Spleen (tissue), 11 donors: ENCODE results near the gene LSM11. TPM values are rescaled to one million over a fixed set of nuclear protein-coding genes. Genes with fewer than 3 reads are reported as not detected.

Source experiments
- DNase-seq: peaks from one replicate; pipeline ENCODE4 v3.0.0-alpha.2; 2020
- H3K27ac ChIP-seq, 8 donors: fragments of 200-600 bp; sonication (generic) in 7 of 8; 1 replicate in 4 of 8; 2 replicates in 4 of 8; pipeline versions ENCODE4 v1.5.0 to v1.8.0; 2016 to 2021; ENCODE audit warnings: inconsistent platforms in 4 of 8, mild to moderate bottlenecking in 4 of 8, moderate library complexity in 1 of 8
- H3K27me3 ChIP-seq, 7 donors: fragments of 200-600 bp; sonication (generic) in 6 of 7; replicated peaks in 1 of 7; 1 replicate in 4 of 7; 2 replicates in 3 of 7; pipeline versions ENCODE4 v1.5.0 to v1.8.0; 2016 to 2021; ENCODE audit warnings: inconsistent platforms in 3 of 7, mild to moderate bottlenecking in 1 of 7
- H3K36me3 ChIP-seq, 6 donors: fragments of 200-600 bp; sonication (generic) in 5 of 6; 1 replicate in 4 of 6; 2 replicates in 2 of 6; pipeline versions ENCODE4 v1.5.0 to v1.8.0; 2016 to 2021; ENCODE audit warnings: inconsistent platforms in 2 of 6
- H3K4me1 ChIP-seq, 6 donors: fragments of 200-600 bp; sonication (generic) in 5 of 6; 1 replicate in 3 of 6; 2 replicates in 3 of 6; pipeline versions ENCODE4 v1.5.0 to v1.8.0; 2016 to 2021; ENCODE audit warnings: inconsistent platforms in 3 of 6
- H3K4me3 ChIP-seq, 8 donors: fragments of 200-600 bp; sonication (generic) in 7 of 8; 1 replicate in 4 of 8; 2 replicates in 4 of 8; pipeline versions ENCODE4 v1.5.0 to v1.8.0; 2016 to 2021; ENCODE audit warnings: inconsistent platforms in 4 of 8, mild to moderate bottlenecking in 4 of 8, moderate library complexity in 2 of 8
- H3K9me3 ChIP-seq, 8 donors: fragments of 200-600 bp; sonication (generic) in 7 of 8; 1 replicate in 4 of 8; 2 replicates in 4 of 8; pipeline versions ENCODE4 v1.5.0 to v1.8.0; 2016 to 2021; ENCODE audit warnings: inconsistent platforms in 4 of 8
- CTCF ChIP-seq, 11 experiments: fragments of 200-600 bp in 7 of 11; fragments of 450-650 bp in 4 of 11; sonication (generic) in 4 of 11; IDR thresholded peaks in 8 of 11; conservative IDR thresholded peaks in 3 of 11; 1 replicate in 7 of 11; 2 replicates in 4 of 11; pipeline versions ENCODE4 v1.4.0 to v1.8.0; 2016 to 2021; ENCODE audit warnings: antibody characterized with exemption in 11 of 11, inconsistent platforms in 4 of 11, mild to moderate bottlenecking in 1 of 11
- POLR2A ChIP-seq, 3 donors: fragments of 450-650 bp; IDR thresholded peaks; one replicate each; pipeline ENCODE4 v1.5.1; 2017; ENCODE audit warnings: antibody characterized with exemption in 3 of 3, mild to moderate bottlenecking in 1 of 3
- POLR2AphosphoS5 ChIP-seq, 3 donors: sonication (generic); formaldehyde crosslinking; IDR thresholded peaks; one replicate each; pipeline ENCODE4 v1.5.1; 2017; ENCODE audit warnings: antibody characterized with exemption in 3 of 3
- WGBS, 5 donors: extraction: QIAGEN DNeasy Blood & Tissue Kit in 3 of 5; methylation state at CpG; one replicate each; pipeline versions ENCODE4 v1.1.5 to v1.1.7; 2013 to 2018; 5-methylcytosine and 5-hydroxymethylcytosine counted together
- intact Hi-C: fragments of 100-400 bp; cut with DNase I; formaldehyde crosslinking; loops from one replicate; pipeline ENCODE4 v1.15.0; 2023; ENCODE audit warnings: low total_unique reads
- polyA plus RNA-seq, 3 donors: library from polyadenylated mRNA; stranded (reverse); fragments of 200-250 nt; gene quantifications; one replicate each; pipeline ENCODE4 v1.2.1, GENCODE V29; 2013
- total RNA-seq, 7 donors: library from RNA; depleted of rRNA in 3 of 7; stranded (reverse); fragments of >200 nt in 3 of 7; fragmentation: NEBNext Ultra II Directional in 4 of 7; extraction: Animal tissue kit (Norgen Biotek cat#: 25700) in 4 of 7; gene quantifications; one replicate each; pipeline versions ENCODE4 v1.1.0 to v1.2.1, GENCODE V29; 2016 to 2021
- donor health status: healthy with polysubstance abuse.
- donor health status: DM: no; HTN: no; CAD: no; lungs with moderate emphysema.
- donor health status: DM: no; HTN: no; CAD: no.
- donor health status: Bipolar disorder and iron deficiency.
- donor health status: healthy.
- donor health status: DM: no; HTN: no; CAD: no.
- donor health status: DM: yes; HTN: yes; CAD: no.

The LSM11 gene
- total and polyA plus RNA-seq, 10 donors, result 1.2 to 4.6 (median 3.2) TPM

GRCh38 chr5:157767689-157768088, 24.2 kb downstream of the LSM11 start:
- H3K4me3 ChIP-seq, result no peak overlapping the region
- H3K4me1 ChIP-seq, result no peaks in the 10 kb centered on the region
- no peaks in the 10 kb centered on the region for H3K27me3 ChIP-seq
- intact Hi-C loops, result no loop called here
- no peaks in the 10 kb centered on the region for H3K36me3 ChIP-seq
- 63 to 97% (median 83%) methylated on average over 3 of the region's 3 CpGs for WGBS, 5 donors
- no peak for DNase-seq
- peaks cover 0 to 7% (median 2%) of the 10 kb centered on the region in 8 donors for H3K9me3 ChIP-seq
- H3K27ac ChIP-seq, result no peak overlapping the region
- no peak for TF ChIP-seq CTCF (IDR thresholded peaks at IDR 0.05 in 8 of 11, conservative IDR thresholded peaks at IDR 0.05 in 3 of 11)
- TF ChIP-seq POLR2AphosphoS5 (IDR thresholded peaks at IDR 0.05), result no peak
- no peak for TF ChIP-seq POLR2A (IDR thresholded peaks at IDR 0.05)

- 88 to 94% (median 91%) methylated on average over 4 of the region's 4 CpGs for WGBS, 5 donors
- TF ChIP-seq POLR2A (IDR thresholded peaks at IDR 0.05) (no peak), CTCF (IDR thresholded peaks at IDR 0.05 in 8 of 11, conservative IDR thresholded peaks at IDR 0.05 in 3 of 11) (no peak), POLR2AphosphoS5 (IDR thresholded peaks at IDR 0.05) (no peak)
- Histone ChIP-seq H3K4me3 (no peak overlapping the region), H3K4me1 (no peaks in the 10 kb centered on the region), H3K27me3 (no peaks in the 10 kb centered on the region), H3K36me3 (no peaks in the 10 kb centered on the region), H3K27ac (no peak overlapping the region), H3K9me3 (peaks cover 0 to 7% (median 2%) of the 10 kb centered on the region in 8 donors)
- DNase-seq, result no peak
- intact Hi-C loops, result no loop called here
These were observed 27.2 kb downstream of the LSM11 start for GRCh38 chr5:157770665-157771064.

- TF ChIP-seq POLR2AphosphoS5 (IDR thresholded peaks at IDR 0.05) (no peak), POLR2A (IDR thresholded peaks at IDR 0.05) (no peak), CTCF (IDR thresholded peaks at IDR 0.05 in 8 of 11, conservative IDR thresholded peaks at IDR 0.05 in 3 of 11) (no peak)
- H3K27ac ChIP-seq, result no peak overlapping the region
- H3K9me3 ChIP-seq, result peaks cover 0 to 7% (median 2%) of the 10 kb centered on the region in 8 donors
- H3K27me3 ChIP-seq, result no peaks in the 10 kb centered on the region
- H3K4me3 ChIP-seq, result no peak overlapping the region
- H3K36me3 ChIP-seq, result no peaks in the 10 kb centered on the region
- 73 to 82% (median 78%) methylated on average over 10 of the region's 10 CpGs for WGBS, 5 donors
- intact Hi-C loops, result no loop called here
- no peak for DNase-seq
- no peaks in the 10 kb centered on the region for H3K4me1 ChIP-seq
These were observed 28.6 kb downstream of the LSM11 start for GRCh38 chr5:157772127-157772526.

GRCh38 chr5:157778121-157778805, 34.8 kb downstream of the LSM11 start:
- WGBS, 5 donors, result 65 to 72% (median 68%) methylated on average over 8 of the region's 8 CpGs
- intact Hi-C loops, result no loop called here

More at GRCh38 chr5:157778121-157778805, 34.8 kb downstream of the LSM11 start:
- Histone ChIP-seq H3K36me3 (peaks cover 0 to 1% (median 0%) of the 10 kb centered on the region in 6 donors), H3K9me3 (no peaks in the 10 kb centered on the region), H3K4me1 (no peaks in the 10 kb centered on the region), H3K27ac (no peak overlapping the region), H3K27me3 (no peaks in the 10 kb centered on the region), H3K4me3 (no peak overlapping the region)
- TF ChIP-seq POLR2A (IDR thresholded peaks at IDR 0.05) (no peak), POLR2AphosphoS5 (IDR thresholded peaks at IDR 0.05) (no peak), CTCF (IDR thresholded peaks at IDR 0.05 in 8 of 11, conservative IDR thresholded peaks at IDR 0.05 in 3 of 11) (no peak)
- no peak for DNase-seq
